ENCODE results near the gene BCO1.

Gene BCO1

DNA sequence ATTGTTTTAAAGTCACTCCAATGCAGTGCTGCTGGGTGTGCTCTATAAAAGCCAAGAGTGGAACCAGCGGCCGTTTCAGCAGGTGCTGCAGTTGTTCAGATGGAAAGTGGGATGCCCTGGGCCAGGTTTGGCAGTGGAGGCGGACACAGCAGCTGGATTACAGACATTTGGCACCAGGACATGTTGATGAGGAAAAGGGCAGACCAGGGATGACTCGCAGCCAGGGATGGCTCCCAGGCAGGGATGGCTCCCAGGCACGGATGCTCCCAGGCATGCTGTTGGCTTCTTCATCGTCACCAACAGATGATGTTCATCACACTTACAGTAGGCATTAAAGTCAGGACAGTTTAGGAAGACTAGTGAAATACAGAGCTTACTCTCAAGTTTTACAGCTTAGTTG, 86.3 kb downstream of the BCO1 start (continued):
- TF ChIP-seq ZNF266 (tag by site-specific recombination; IDR thresholded peaks at IDR 0.05; ENCODE audit: low read depth) (no peak), ZNF510 (tag by site-specific recombination; IDR thresholded peaks at IDR 0.05; ENCODE audit: insufficient replicate concordance) (no peak), BCL6B (tag by site-specific recombination; IDR thresholded peaks at IDR 0.05) (no peak), BCL11B (tag by site-specific recombination; IDR thresholded peaks at IDR 0.05; ENCODE audit: low read depth) (no peak)

GRCh38 chr16:81327011-81327410, 88.5 kb downstream of the BCO1 start:
- H3K4me1 ChIP-seq (ENCODE audit: control insufficient read depth, insufficient read depth, low read length), result peaks cover 6% of the 10 kb centered on the region; the same call in 1 of the 2 replicates
- CTCF ChIA-PET, result no interaction called here
- no peaks in the 10 kb centered on the region for H3K36me3 ChIP-seq (ENCODE audit: control insufficient read depth in 2 of 2, insufficient read depth in 1 of 2, low read length in 2 of 2)
- no peaks in the 10 kb centered on the region for H3K9me3 ChIP-seq (ENCODE audit: control insufficient read depth, insufficient read depth, low read depth, low read length)
- POLR2A ChIA-PET, result interaction anchor here (1.3 kb wide), 1 partner anchor 13 kb away, joined by 7 read pairs; the partner anchor contains the start of gene GAN
- no peak overlapping the region for H3K4me3 ChIP-seq (ENCODE audit: low read depth, low read length)
- no peak for TF ChIP-seq TRIM28 (IDR thresholded peaks at IDR 0.05; ENCODE audit: borderline replicate concordance, low read length)
- TF ChIP-seq SCRT1 (tag by site-specific recombination; IDR thresholded peaks at IDR 0.05; ENCODE audit: borderline replicate concordance), result no peak
- no peak for TF ChIP-seq EGR2 (tag by site-specific recombination; IDR thresholded peaks at IDR 0.05; ENCODE audit: low read depth)
- no peak for TF ChIP-seq ZNF514 (tag by site-specific recombination; IDR thresholded peaks at IDR 0.05)
- TF ChIP-seq ZNF391 (tag by site-specific recombination; IDR thresholded peaks at IDR 0.05; ENCODE audit: borderline replicate concordance, low read depth), result no peak
- no peak for TF ChIP-seq GLI4 (tag by site-specific recombination; IDR thresholded peaks at IDR 0.05)
- TF ChIP-seq, protein P1, sequence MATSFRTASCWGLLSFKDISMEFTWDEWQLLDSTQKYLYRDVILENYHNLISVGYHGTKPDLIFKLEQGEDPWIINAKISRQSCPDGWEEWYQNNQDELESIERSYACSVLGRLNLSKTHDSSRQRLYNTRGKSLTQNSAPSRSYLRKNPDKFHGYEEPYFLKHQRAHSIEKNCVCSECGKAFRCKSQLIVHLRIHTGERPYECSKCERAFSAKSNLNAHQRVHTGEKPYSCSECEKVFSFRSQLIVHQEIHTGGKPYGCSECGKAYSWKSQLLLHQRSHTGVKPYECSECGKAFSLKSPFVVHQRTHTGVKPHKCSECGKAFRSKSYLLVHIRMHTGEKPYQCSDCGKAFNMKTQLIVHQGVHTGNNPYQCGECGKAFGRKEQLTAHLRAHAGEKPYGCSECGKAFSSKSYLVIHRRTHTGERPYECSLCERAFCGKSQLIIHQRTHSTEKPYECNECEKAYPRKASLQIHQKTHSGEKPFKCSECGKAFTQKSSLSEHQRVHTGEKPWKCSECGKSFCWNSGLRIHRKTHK (tag by site-specific recombination; IDR thresholded peaks at IDR 0.05), result no peak
- TF ChIP-seq ZNF18 (tag by site-specific recombination; IDR thresholded peaks at IDR 0.05), result no peak
- TF ChIP-seq ZNF214 (tag by site-specific recombination; IDR thresholded peaks at IDR 0.05; ENCODE audit: borderline replicate concordance), result no peak
- no peak for TF ChIP-seq KLF16 (tag by site-specific recombination; IDR thresholded peaks at IDR 0.05)
- no peak for TF ChIP-seq ZBTB49 (tag by site-specific recombination; IDR thresholded peaks at IDR 0.05; ENCODE audit: low read depth)
- no peak overlapping the region for H3K27ac ChIP-seq (ENCODE audit: extremely low read depth, low read depth, low read length)

DNA sequence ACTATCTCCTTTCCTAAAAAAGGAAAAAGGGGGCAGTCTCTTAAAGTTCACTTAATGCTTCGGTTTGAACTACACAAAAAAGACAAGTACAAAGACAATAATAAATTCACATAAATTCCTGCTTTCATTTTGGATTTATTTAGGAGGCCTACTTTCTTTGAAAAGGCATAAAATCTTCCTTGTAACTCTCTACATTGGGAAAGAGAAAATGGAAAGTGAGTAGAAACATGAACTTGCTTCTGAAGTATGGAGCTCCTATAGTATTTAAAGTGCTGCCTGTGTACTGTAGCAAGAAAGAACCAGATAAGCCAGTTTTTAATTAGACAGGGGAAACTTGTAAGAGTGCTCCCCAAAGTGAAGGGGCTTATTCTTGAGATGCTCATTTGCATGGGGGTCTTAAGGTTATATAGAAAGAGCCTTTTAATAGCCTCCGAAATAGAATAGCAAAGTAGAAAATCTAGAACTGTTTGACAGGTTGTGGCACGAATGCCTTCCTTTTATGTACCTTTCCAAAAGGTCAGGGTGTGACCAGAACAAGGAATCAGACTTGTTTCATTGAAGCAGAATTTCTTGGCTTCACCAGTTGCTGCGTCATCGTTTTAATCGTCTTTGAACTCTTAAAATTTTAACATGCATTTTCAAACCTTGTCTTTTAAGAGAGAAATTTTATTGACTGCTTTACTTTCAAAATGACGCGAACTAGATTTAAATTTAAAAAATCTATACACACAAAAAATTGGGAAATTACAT, 89.1 kb downstream of the BCO1 start:
- TF ChIP-seq PRDM1 (tag by site-specific recombination; IDR thresholded peaks at IDR 0.05), result peak; percentile 73
- no peak for TF ChIP-seq ZNF2 (tag by site-specific recombination; IDR thresholded peaks at IDR 0.05)
- TF ChIP-seq ZBTB48 (tag by site-specific recombination; IDR thresholded peaks at IDR 0.05), result no peak
- no peak for TF ChIP-seq GLIS1 (tag by site-specific recombination; IDR thresholded peaks at IDR 0.05)
- TF ChIP-seq, protein P2, sequence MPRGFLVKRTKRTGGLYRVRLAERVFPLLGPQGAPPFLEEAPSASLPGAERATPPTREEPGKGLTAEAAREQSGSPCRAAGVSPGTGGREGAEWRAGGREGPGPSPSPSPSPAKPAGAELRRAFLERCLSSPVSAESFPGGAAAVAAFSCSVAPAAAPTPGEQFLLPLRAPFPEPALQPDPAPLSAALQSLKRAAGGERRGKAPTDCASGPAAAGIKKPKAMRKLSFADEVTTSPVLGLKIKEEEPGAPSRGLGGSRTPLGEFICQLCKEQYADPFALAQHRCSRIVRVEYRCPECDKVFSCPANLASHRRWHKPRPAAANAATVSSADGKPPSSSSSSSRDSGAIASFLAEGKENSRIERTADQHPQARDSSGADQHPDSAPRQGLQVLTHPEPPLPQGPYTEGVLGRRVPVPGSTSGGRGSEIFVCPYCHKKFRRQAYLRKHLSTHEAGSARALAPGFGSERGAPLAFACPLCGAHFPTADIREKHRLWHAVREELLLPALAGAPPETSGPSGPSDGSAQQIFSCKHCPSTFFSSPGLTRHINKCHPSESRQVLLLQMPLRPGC (tag by site-specific recombination; IDR thresholded peaks at IDR 0.05), result no peak
- POLR2A ChIA-PET, result interaction anchor here (1.3 kb wide), 1 partner anchor 13 kb away, joined by 7 read pairs; the partner anchor contains the start of gene GAN
- H3K36me3 ChIP-seq (ENCODE audit: control insufficient read depth in 2 of 2, insufficient read depth in 1 of 2, low read length in 2 of 2), result no peaks in the 10 kb centered on the region
- no peak overlapping the region for H3K27ac ChIP-seq (ENCODE audit: extremely low read depth, low read depth, low read length)
- H3K4me1 ChIP-seq (ENCODE audit: control insufficient read depth, insufficient read depth, low read length), result peaks cover 6% of the 10 kb centered on the region; the same call in 1 of the 2 replicates
- CTCF ChIA-PET, result interaction anchor here (0.5 kb wide), 1 partner anchor 22 kb away, joined by 5 read pairs; no protein-coding TSS in a partner anchor
- no peaks in the 10 kb centered on the region for H3K9me3 ChIP-seq (ENCODE audit: control insufficient read depth, insufficient read depth, low read depth, low read length)
- H3K4me3 ChIP-seq (ENCODE audit: low read depth, low read length), result no peak overlapping the region

Measured in HEK293 (cell line).